Medulla oblongata (tissue), 1 donor: Measurements from ENCODE around the gene TUBGCP6.
"Not testable (repeated sequence)": the region's sequence is repeated elsewhere in the genome, so short reads cannot be mapped to it uniquely, and the experiment has no call there.

Source experiments
- DNase-seq: peaks from one replicate; pipeline ENCODE4 v3.0.0-alpha.2; 2015; ENCODE audit errors: extremely low spot score

Gene TUBGCP6

DNA sequence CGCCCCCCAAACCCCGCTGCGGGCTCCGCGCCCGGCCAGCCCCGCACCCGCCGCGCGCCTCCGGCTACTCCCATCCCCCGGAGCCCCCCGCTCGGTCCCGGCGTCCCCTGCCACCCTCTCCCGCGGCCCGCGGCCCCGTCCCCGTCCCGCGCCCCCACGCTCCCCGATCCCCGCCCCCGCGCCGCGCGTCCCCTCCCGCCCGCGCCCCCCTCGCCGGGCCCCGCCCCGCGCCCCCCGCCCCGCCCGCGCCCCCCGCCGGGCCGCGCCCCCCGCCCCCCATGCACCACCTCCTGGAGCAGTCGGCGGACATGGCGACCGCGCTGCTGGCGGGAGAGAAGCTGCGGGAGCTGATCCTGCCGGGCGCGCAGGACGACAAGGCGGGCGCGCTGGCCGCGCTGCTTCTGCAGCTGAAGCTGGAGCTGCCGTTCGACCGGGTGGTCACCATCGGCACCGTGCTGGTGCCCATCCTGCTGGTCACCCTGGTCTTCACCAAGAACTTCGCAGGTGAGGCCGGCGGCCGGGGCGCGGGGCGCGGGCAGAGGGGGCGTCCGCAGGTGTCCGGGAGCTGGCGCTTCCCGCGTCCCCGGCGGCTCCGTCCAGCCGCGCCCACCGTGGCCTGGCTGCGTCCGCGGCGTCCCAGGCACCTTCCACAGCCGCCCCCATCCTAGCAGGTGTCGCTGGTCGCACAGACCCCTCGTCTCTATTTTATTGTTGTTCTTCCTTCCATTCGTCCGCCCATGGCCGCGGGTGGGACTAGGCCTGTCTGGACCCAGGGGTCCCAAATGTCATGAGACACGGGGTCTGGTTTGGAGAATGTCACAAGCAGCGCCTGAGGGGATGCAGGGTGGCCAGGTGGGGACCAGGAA lies 74.1 kb downstream of the TUBGCP6 start, which contains the start of gene PANX2:
Gene PANX2 (plus strand): TSS at position 279 of the 866 bp plus-strand sequence. CDS start 0 bp downstream, at position 279.
- DNase-seq: no peak

DNA sequence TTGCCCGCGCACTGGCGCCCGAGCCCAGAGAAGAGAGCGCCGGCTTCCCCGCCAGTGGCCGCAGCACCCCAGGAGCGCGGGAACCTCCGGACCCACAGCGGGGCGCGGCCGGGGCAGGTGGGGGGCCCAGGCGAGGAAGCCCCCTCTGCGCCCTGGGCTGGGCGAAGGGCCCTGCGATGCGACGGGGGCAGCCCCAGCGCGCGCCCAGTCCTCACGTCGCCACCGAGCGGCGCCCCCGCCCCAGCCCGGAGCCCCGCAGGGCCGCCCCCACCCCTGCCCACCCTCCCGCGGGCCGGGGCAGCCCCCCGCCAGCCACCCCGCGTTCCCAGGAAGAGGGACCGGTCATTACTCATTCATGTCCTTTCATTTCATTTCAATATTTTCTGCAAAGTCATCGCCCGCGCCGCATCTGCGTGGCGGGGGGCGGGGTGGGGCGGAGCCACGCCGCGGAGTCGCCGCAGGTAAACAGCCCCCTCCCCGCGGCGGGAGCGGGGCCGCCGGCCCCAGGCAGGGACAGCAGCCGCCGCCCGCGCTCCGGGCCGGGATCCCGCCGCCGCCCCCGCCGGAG lies 75.0 kb downstream of the TUBGCP6 start:
- no peak for DNase-seq

GRCh38 chr22:50169181-50169759 lies 75.6 kb downstream of the TUBGCP6 start:
- DNase-seq: no peak

GRCh38 chr22:50168490-50169180 lies 76.2 kb downstream of the TUBGCP6 start:
- DNase-seq: not testable (repeated sequence)

DNA sequence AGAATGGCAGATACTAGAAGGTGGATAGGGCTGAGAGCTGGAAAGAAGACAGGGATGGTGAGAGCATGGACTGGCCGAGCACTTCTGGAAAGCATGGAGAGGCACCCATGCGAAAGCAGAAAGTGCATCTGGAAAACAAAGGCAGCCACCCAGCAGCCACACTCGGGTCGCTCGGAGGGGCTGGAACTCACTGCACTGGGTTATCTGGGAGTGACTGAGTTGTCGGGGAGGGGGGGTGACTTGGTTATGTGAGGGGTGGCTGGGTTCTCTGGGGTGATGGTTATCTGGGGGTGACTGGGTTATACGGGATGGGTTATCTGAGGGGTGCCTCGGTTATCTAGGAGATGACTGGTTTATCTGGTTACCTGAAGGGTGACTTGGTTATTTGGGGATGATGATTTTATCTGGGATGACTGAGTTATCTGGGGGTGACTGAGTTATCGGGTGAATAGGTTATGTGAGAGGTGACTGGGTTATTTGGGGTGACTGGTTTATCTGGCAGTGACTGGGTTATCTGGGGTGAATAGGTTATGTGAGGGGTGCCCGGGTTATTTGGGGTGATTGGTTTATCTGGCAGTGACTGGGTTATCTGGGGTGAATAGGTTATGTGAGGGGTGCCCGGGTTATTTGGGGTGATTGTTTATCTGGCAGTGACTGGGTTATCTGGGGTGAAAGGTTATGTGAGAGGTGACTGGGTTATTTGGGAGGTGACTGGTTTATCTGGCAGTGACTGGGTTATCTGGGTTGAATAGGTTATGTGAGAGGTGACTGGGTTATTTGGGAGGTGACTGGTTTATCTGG lies 76.9 kb downstream of the TUBGCP6 start:
- DNase-seq: no peak
